Lower lobe of right lung (tissue), 2 donors: ENCODE measurements around the gene SPO11. TPM values are rescaled to one million over a fixed set of nuclear protein-coding genes. Genes with fewer than 3 reads are reported as not detected.

Experiments
- ATAC-seq, 2 donors: fragments of 200-7000 bp; cut with Tn5 transposase; one replicate each; pipeline ENCODE4 v1.9.1; 2020 to 2022; ENCODE audit warnings: mild to moderate bottlenecking in 2 of 2, moderate library complexity in 2 of 2
- DNase-seq: peaks from one replicate; pipeline ENCODE4 v3.0.0-alpha.2; 2020
- H3K27ac ChIP-seq: fragments of 200-600 bp; one replicate; pipeline ENCODE4 v1.8.0; 2022
- H3K27me3 ChIP-seq: fragments of 200-600 bp; one replicate; pipeline ENCODE4 v1.8.0; 2022; ENCODE audit warnings: low read depth
- H3K36me3 ChIP-seq: fragments of 200-600 bp; one replicate; pipeline ENCODE4 v1.8.0; 2022; ENCODE audit warnings: mild to moderate bottlenecking
- H3K4me1 ChIP-seq: fragments of 200-600 bp; one replicate; pipeline ENCODE4 v1.8.0; 2022
- H3K4me3 ChIP-seq: fragments of 200-600 bp; one replicate; pipeline ENCODE4 v1.8.0; 2022; ENCODE audit warnings: mild to moderate bottlenecking
- H3K9me3 ChIP-seq: fragments of 200-600 bp; one replicate; pipeline ENCODE4 v1.8.0; 2022
- CTCF ChIP-seq: fragments of 200-600 bp; IDR thresholded peaks from one replicate; pipeline ENCODE4 v1.8.0; 2022; ENCODE audit warnings: antibody characterized with exemption, mild to moderate bottlenecking
- intact Hi-C: fragments of 100-400 bp; cut with DNase I; formaldehyde crosslinking; loops from one replicate; pipeline ENCODE4 v1.11.0; 2022
- total RNA-seq: library from RNA; stranded (reverse); fragmentation: NEBNext Ultra II Directional; extraction: Animal tissue kit (Norgen Biotek cat#: 25700); gene quantifications from one replicate; pipeline ENCODE4 v1.2.1, GENCODE V29; 2021
- donor health status: DM: no; HTN: yes; CAD: no; lungs with severe emphysema.

SPO11 gene
- total RNA-seq, 1 donor from 2014 or later, result not detected

- DNase-seq (no peak), ATAC-seq (no peak)
- no peaks in the 10 kb centered on the region for H3K9me3 ChIP-seq
- H3K36me3 ChIP-seq, result no peaks in the 10 kb centered on the region
- no peaks in the 10 kb centered on the region for H3K4me1 ChIP-seq
- TF ChIP-seq CTCF, result no peak
- peaks cover 32% of the 10 kb centered on the region for H3K27me3 ChIP-seq
- intact Hi-C loops, result no loop called here
- no peak overlapping the region for H3K27ac ChIP-seq
- H3K4me3 ChIP-seq, result no peak overlapping the region
Observed at GRCh38 chr20:57327820-57328219, 1.8 kb upstream of the SPO11 start.

GRCh38 chr20:57330998-57331397 lies 1.4 kb downstream of the SPO11 start:
- no peak for TF ChIP-seq CTCF
- Histone ChIP-seq H3K36me3 (no peaks in the 10 kb centered on the region), H3K4me3 (no peak overlapping the region), H3K9me3 (no peaks in the 10 kb centered on the region), H3K4me1 (no peaks in the 10 kb centered on the region), H3K27me3 (peaks cover 42% of the 10 kb centered on the region), H3K27ac (no peak overlapping the region)
- ATAC-seq (no peak), DNase-seq (no peak)
- intact Hi-C loops, result no loop called here

- Histone ChIP-seq H3K9me3 (no peaks in the 10 kb centered on the region), H3K27me3 (peaks cover 42% of the 10 kb centered on the region)
- no peak for TF ChIP-seq CTCF
Observed at GRCh38 chr20:57332105-57333089, 2.8 kb downstream of the SPO11 start.

GRCh38 chr20:57335392-57335791 lies 5.8 kb downstream of the SPO11 start:
- Histone ChIP-seq H3K27me3 (peaks cover 43% of the 10 kb centered on the region), H3K27ac (no peak overlapping the region), H3K4me3 (no peak overlapping the region), H3K36me3 (no peaks in the 10 kb centered on the region), H3K4me1 (no peaks in the 10 kb centered on the region), H3K9me3 (no peaks in the 10 kb centered on the region)
- intact Hi-C loops, result no loop called here
- TF ChIP-seq CTCF, result no peak
- DNase-seq, result no peak
- no peak for ATAC-seq

More at GRCh38 chr20:57332105-57333089, 2.8 kb downstream of the SPO11 start:
- Histone ChIP-seq H3K36me3 (no peaks in the 10 kb centered on the region), H3K4me3 (no peak overlapping the region), H3K4me1 (no peaks in the 10 kb centered on the region), H3K27ac (no peak overlapping the region)
- intact Hi-C loops, result no loop called here
- no peak for ATAC-seq
- no peak for DNase-seq

GRCh38 chr20:57341663-57342062 lies 12.1 kb downstream of the SPO11 start:
- H3K4me1 ChIP-seq, result no peaks in the 10 kb centered on the region
- intact Hi-C loops, result no loop called here
- no peak for ATAC-seq
- DNase-seq, result no peak
- no peaks in the 10 kb centered on the region for H3K9me3 ChIP-seq
- H3K36me3 ChIP-seq, result no peaks in the 10 kb centered on the region
- peaks cover 12% of the 10 kb centered on the region for H3K27me3 ChIP-seq
- no peak overlapping the region for H3K27ac ChIP-seq
- TF ChIP-seq CTCF, result no peak
- no peak overlapping the region for H3K4me3 ChIP-seq
